GM19397 (cell line): ENCODE results near the gene ISLR.

ENCODE experiments used
- ATAC-seq: cut with Tn5 transposase; IDR thresholded peaks from one replicate; pipeline ENCODE4 v1.9.1; 2021; ENCODE audit warnings: mild to moderate bottlenecking, moderate library complexity; ENCODE audit not compliant: unreplicated experiment

Gene ISLR

GRCh38 chr15:74192751-74193150 is 19.2 kb downstream of the ISLR start:
- no peak for ATAC-seq

GRCh38 chr15:74193299-74193718 is 19.8 kb downstream of the ISLR start:
- ATAC-seq: no peak

- ATAC-seq: no peak
Measured at GRCh38 chr15:74193905-74194304, 20.4 kb downstream of the ISLR start.

GRCh38 chr15:74194572-74195559 is 21.4 kb downstream of the ISLR start:
- ATAC-seq: no peak

GRCh38 chr15:74196175-74196574 is 22.7 kb downstream of the ISLR start:
- no peak for ATAC-seq

GRCh38 chr15:74197176-74197965 is 23.9 kb downstream of the ISLR start:
- no peak for ATAC-seq

- no peak for ATAC-seq
Measured at GRCh38 chr15:74199297-74199652, 25.8 kb downstream of the ISLR start.

GRCh38 chr15:74200412-74200815 is 26.9 kb downstream of the ISLR start:
- ATAC-seq: no peak

- ATAC-seq: no peak
Measured at GRCh38 chr15:74200871-74201419, 27.4 kb downstream of the ISLR start.

- no peak for ATAC-seq
Measured at GRCh38 chr15:74201710-74202420, 28.4 kb downstream of the ISLR start.

- no peak for ATAC-seq
Measured at GRCh38 chr15:74202452-74203401, 29.2 kb downstream of the ISLR start, which contains the start of gene STRA6. TSS of gene STRA6 (minus strand) at chr15:74202787. CDS start at chr15:74202267, 520 bp downstream.

GRCh38 chr15:74203914-74204431 is 30.5 kb downstream of the ISLR start:
- no peak for ATAC-seq

- ATAC-seq: no peak
Measured at GRCh38 chr15:74205582-74205947, 32.1 kb downstream of the ISLR start.

- ATAC-seq: no peak
Measured at GRCh38 chr15:74206801-74207281, 33.3 kb downstream of the ISLR start.

- ATAC-seq: no peak
Measured at GRCh38 chr15:74207652-74208440, 34.3 kb downstream of the ISLR start.

- no peak for ATAC-seq
Measured at GRCh38 chr15:74208496-74208895, 35.0 kb downstream of the ISLR start.

GRCh38 chr15:74208901-74209559 is 35.5 kb downstream of the ISLR start:
- ATAC-seq: no peak

GRCh38 chr15:74209560-74209958 is 36.0 kb downstream of the ISLR start:
- ATAC-seq: no peak
